ENCODE measurements around the gene ARMC5. TPM values are rescaled to one million over a fixed set of nuclear protein-coding genes. Genes with fewer than 3 reads are reported as not detected.
A peak's percentile ranks its signal among the peaks of the same experiment; 100 is the strongest.

The ARMC5 gene
- total RNA-seq, 1 experiment from 2014 or later: 12.7 TPM

- H3K9me3 ChIP-seq: no peaks in the 10 kb centered on the region
- H3K36me3 ChIP-seq: peaks cover 36% of the 10 kb centered on the region
- H3K27me3 ChIP-seq: no peaks in the 10 kb centered on the region
- no peak overlapping the region for H3K4me3 ChIP-seq
- DNase-seq: peak; percentile 73
Observed at GRCh38 chr16:31453255-31454204, 5.8 kb upstream of the ARMC5 start.

GRCh38 chr16:31455601-31456314 is 3.5 kb upstream of the ARMC5 start:
- Histone ChIP-seq H3K4me3 (no peak overlapping the region), H3K9me3 (no peaks in the 10 kb centered on the region), H3K27me3 (no peaks in the 10 kb centered on the region), H3K36me3 (peaks cover 36% of the 10 kb centered on the region)
- no peak for DNase-seq

GRCh38 chr16:31456988-31457360 is 2.3 kb upstream of the ARMC5 start:
- H3K4me3 ChIP-seq: peak overlapping the region; percentile 91
- H3K9me3 ChIP-seq: no peaks in the 10 kb centered on the region
- H3K27me3 ChIP-seq: no peaks in the 10 kb centered on the region
- peaks cover 36% of the 10 kb centered on the region for H3K36me3 ChIP-seq
- no peak for DNase-seq

GRCh38 chr16:31458073-31458843 is 1.0 kb upstream of the ARMC5 start:
- DNase-seq: peak; percentile 48
- Histone ChIP-seq H3K27me3 (no peaks in the 10 kb centered on the region), H3K36me3 (peaks cover 38% of the 10 kb centered on the region), H3K4me3 (peak overlapping the region; percentile 91), H3K9me3 (no peaks in the 10 kb centered on the region)

GRCh38 chr16:31459687-31460581 is 633 bp downstream of the ARMC5 start:
- no peaks in the 10 kb centered on the region for H3K27me3 ChIP-seq
- DNase-seq: peak; percentile 100
- H3K4me3 ChIP-seq: peak overlapping the region; percentile 91
- no peaks in the 10 kb centered on the region for H3K9me3 ChIP-seq
- H3K36me3 ChIP-seq: peaks cover 42% of the 10 kb centered on the region

- Histone ChIP-seq H3K9me3 (no peaks in the 10 kb centered on the region), H3K4me3 (peak overlapping the region; percentile 91), H3K27me3 (no peaks in the 10 kb centered on the region), H3K36me3 (peaks cover 41% of the 10 kb centered on the region)
- no peak for DNase-seq
Observed at GRCh38 chr16:31460582-31461002, 1.3 kb downstream of the ARMC5 start.

DNA sequence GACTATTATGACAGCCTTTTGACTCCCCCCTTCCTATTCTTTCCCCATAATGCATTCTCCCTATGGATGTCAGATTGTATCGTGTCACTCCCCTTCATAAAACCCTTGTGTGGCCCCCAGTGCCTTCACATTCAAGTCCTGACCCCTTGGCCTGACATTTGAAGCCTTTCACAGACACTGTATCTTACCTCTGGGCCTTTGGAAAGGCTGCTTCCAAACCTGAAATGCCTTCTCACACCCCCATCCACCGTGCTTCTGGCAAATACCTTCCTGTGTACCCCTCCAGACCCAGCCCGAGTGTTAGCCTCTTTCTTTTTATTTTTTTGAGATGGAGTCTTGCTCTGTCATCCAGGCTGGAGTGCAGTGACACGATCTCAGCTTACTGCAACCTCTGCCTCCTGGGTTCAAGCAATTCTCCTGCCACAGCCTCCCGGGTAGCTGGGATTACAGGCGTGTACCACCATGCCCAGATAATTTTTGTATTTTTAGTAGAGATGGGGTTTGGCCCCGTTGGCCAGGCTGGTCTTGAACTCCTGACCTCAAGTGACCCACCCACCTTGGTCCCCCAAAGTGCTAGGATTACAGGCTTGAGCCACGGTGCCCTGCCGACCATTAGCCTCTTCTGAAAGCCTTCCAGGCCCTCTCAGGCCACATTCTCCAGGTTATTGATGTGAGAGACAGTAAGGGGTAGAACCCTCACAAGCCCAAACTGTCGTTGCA is 2.1 kb downstream of the ARMC5 start:
- DNase-seq: no peak
- no peaks in the 10 kb centered on the region for H3K9me3 ChIP-seq
- no peak overlapping the region for H3K4me3 ChIP-seq
- H3K36me3 ChIP-seq: peaks cover 38% of the 10 kb centered on the region
- H3K27me3 ChIP-seq: no peaks in the 10 kb centered on the region

DNA sequence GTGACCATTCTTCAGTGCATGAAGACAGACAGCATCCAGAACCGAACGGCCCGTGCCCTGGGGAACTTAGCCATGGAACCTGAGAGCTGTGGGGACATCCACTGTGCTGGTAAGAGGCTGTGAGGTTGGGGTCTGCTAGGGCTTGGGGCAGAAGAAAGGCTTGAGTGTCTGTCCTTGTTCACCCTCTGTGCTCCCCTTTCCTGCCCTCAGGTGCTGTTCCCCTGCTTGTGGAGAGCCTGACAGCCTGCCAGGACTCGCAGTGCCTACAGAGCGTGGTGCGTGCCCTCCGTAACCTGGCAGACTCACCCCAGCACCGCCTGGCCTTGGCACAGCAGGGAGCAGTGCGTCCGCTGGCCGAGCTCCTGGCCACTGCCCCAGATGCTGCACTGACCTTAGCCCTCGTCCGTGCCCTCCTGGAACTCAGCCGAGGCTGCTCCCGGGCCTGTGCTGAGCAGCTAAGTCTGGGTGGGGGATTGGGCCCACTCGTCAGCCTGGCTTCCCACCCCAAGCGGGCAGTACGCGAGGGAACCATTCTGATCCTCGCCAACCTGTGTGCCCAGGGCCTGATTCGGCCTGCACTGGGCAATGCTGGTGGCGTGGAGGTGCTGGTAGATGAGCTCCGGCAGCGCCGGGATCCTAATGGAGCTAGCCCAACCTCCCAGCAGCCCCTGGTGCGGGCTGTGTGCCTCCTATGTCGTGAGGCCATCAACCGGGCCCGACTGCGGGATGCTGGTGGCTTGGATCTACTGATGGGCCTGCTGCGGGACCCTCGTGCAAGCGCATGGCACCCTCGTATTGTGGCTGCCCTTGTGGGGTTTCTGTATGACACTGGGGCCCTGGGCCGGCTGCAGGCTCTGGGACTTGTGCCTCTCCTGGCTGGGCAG is 2.9 kb downstream of the ARMC5 start:
- peaks cover 35% of the 10 kb centered on the region for H3K36me3 ChIP-seq
- no peak for DNase-seq
- no peak overlapping the region for H3K4me3 ChIP-seq
- H3K27me3 ChIP-seq: no peaks in the 10 kb centered on the region
- no peaks in the 10 kb centered on the region for H3K9me3 ChIP-seq

DNA sequence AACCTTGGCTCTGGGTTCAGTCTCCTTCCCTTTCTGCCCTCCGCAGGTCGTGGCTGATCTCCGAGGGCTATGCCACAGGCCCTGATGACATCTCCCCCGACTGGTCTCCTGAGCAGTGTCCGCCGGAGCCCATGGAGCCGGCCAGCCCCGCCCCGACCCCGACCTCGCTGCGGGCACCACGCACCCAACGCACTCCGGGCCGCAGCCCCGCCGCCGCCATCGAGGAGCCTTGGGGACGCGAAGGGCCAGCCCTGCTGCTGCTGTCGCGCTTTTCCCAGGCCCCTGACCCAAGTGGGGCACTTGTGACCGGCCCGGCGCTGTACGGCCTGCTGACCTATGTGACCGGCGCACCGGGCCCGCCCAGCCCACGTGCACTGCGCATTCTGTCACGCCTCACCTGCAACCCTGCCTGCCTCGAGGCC is 5.1 kb downstream of the ARMC5 start:
- no peaks in the 10 kb centered on the region for H3K9me3 ChIP-seq

GRCh38 chr16:31464781-31465260 is 5.5 kb downstream of the ARMC5 start:
- peaks cover 21% of the 10 kb centered on the region for H3K36me3 ChIP-seq
- no peak overlapping the region for H3K4me3 ChIP-seq
- H3K9me3 ChIP-seq: no peaks in the 10 kb centered on the region
- no peak for DNase-seq
- H3K27me3 ChIP-seq: no peaks in the 10 kb centered on the region

More for the DNA sequence above, 5.1 kb downstream of the ARMC5 start:
- no peak for DNase-seq
- Histone ChIP-seq H3K36me3 (peaks cover 21% of the 10 kb centered on the region), H3K27me3 (no peaks in the 10 kb centered on the region), H3K4me3 (no peak overlapping the region)

DNA sequence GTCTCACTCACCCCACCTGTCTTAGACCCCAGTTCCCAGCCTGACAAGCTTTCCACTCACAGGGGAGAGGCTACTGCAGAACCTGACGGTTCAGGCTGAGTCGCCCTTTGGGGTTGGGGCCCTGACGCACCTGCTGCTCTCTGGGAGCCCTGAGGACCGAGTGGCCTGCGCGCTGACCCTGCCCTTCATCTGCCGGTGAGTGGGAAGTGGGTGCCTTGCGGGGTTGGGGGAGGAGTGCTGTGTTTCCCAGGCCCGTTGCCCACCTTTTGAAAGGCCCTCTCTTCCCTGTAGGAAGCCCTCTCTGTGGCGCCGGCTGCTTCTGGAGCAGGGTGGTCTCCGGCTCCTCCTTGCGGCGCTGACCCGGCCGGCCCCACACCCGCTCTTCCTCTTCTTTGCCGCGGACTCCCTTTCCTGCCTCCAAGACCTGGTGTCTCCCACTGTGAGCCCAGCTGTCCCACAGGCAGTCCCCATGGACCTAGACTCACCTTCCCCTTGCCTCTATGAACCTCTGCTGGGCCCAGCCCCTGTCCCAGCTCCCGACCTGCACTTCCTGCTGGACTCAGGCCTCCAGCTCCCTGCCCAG is 6.6 kb downstream of the ARMC5 start:
- Histone ChIP-seq H3K9me3 (no peaks in the 10 kb centered on the region), H3K27me3 (no peaks in the 10 kb centered on the region), H3K36me3 (peaks cover 21% of the 10 kb centered on the region), H3K4me3 (no peak overlapping the region)
- DNase-seq: no peak

DNA sequence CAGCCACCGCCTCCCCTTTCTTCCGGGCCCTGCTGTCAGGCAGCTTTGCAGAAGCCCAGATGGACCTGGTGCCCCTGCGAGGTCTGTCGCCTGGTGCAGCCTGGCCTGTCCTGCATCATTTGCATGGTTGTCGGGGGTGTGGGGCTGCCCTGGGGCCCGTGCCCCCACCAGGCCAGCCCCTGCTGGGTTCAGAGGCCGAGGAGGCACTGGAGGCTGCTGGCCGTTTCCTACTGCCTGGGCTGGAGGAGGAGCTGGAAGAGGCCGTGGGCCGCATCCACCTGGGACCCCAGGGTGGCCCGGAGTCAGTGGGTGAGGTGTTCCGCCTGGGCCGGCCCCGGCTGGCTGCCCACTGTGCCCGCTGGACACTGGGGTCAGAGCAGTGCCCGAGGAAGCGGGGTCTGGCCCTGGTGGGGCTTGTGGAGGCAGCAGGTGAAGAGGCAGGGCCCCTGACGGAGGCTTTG is 7.1 kb downstream of the ARMC5 start:
- Histone ChIP-seq H3K27me3 (no peaks in the 10 kb centered on the region), H3K36me3 (peaks cover 21% of the 10 kb centered on the region)
- no peak for DNase-seq

GRCh38 chr16:31467151-31467773 is 8.0 kb downstream of the ARMC5 start:
- no peaks in the 10 kb centered on the region for H3K9me3 ChIP-seq
- no peak overlapping the region for H3K4me3 ChIP-seq
- no peak for DNase-seq
- peaks cover 23% of the 10 kb centered on the region for H3K36me3 ChIP-seq
- H3K27me3 ChIP-seq: no peaks in the 10 kb centered on the region

More for the DNA sequence above, 7.1 kb downstream of the ARMC5 start:
- H3K9me3 ChIP-seq: no peaks in the 10 kb centered on the region
- H3K4me3 ChIP-seq: no peak overlapping the region

GRCh38 chr16:31467858-31468257 is 8.6 kb downstream of the ARMC5 start:
- H3K36me3 ChIP-seq: peaks cover 29% of the 10 kb centered on the region
- H3K27me3 ChIP-seq: no peaks in the 10 kb centered on the region
- DNase-seq: no peak
- H3K4me3 ChIP-seq: no peak overlapping the region
- no peaks in the 10 kb centered on the region for H3K9me3 ChIP-seq
